Keratinocyte (primary cell): ENCODE measurements around the gene TPRG1L.

Experiments
- CTCF ChIP-seq, 3 experiments: IDR thresholded peaks in 1 of 3; conservative IDR thresholded peaks in 1 of 3; optimal IDR thresholded peaks in 1 of 3; 2 replicates in 2 of 3; 3 replicates in 1 of 3; pipeline versions ENCODE3 to v1.5.1; 2011; ENCODE audit warnings: low read length in 3 of 3, mild to moderate bottlenecking in 3 of 3, moderate library complexity in 2 of 3, control low read depth in 1 of 3, inconsistent platforms in 1 of 3; ENCODE audit not compliant: insufficient read depth in 2 of 3; ENCODE audit errors: extremely low read depth in 1 of 3
- EZH2 ChIP-seq: IDR thresholded peaks from one replicate; pipeline ENCODE4 v1.6.1; 2012; ENCODE audit warnings: inconsistent platforms, mild to moderate bottlenecking, low read length, moderate library complexity

- TF ChIP-seq CTCF (optimal IDR thresholded peaks at IDR 0.05 in 1 of 3, IDR thresholded peaks at IDR 0.05 in 1 of 3, conservative IDR thresholded peaks at IDR 0.05 in 1 of 3; ENCODE audit: extremely low read depth in 1 of 3, insufficient read depth in 2 of 3, low read length in 3 of 3) (no peak), EZH2 (no peak)
Measured at GRCh38 chr1:3673381-3674099, 48.7 kb downstream of the TPRG1L start.
